Measurements from ENCODE around the gene NECAB3.

- TF ChIP-seq, protein P1, sequence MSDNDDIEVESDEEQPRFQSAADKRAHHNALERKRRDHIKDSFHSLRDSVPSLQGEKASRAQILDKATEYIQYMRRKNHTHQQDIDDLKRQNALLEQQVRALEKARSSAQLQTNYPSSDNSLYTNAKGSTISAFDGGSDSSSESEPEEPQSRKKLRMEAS (IDR thresholded peaks at IDR 0.05; ENCODE audit: insufficient read depth, insufficient read length) = no peak
- no peak for TF ChIP-seq CTCF (IDR thresholded peaks at IDR 0.05; ENCODE audit: extremely low read depth in 1 of 2, insufficient read depth in 1 of 2, low read depth in 1 of 2, low read length in 2 of 2)
- TF ChIP-seq POLR2A (IDR thresholded peaks at IDR 0.05; ENCODE audit: low read depth, low read length) = no peak
- no peak for TF ChIP-seq EZH2 (IDR thresholded peaks at IDR 0.05; ENCODE audit: borderline replicate concordance, low read depth, low read length, severe bottlenecking)
- no peak for TF ChIP-seq GATA2 (IDR thresholded peaks at IDR 0.05; ENCODE audit: insufficient read depth, insufficient read length, low read depth, low read length)
Observed at GRCh38 chr20:33671573-33672288, 2.5 kb downstream of the NECAB3 start.

Measured in endothelial cell of umbilical vein (primary cell).